CD4-positive, alpha-beta T cell (primary cell): ENCODE data around the gene SHANK3. TPM values are rescaled to one million over a fixed set of nuclear protein-coding genes. Genes with fewer than 3 reads are reported as not detected.

Experiments
- ATAC-seq: fragments of 200-7000 bp; cut with Tn5 transposase; one replicate; pipeline ENCODE4 v1.10.0; 2022; ENCODE audit warnings: mild to moderate bottlenecking; ENCODE audit not compliant: poor library complexity
- CTCF ChIA-PET: fragments of 350-600 bp; sonication (Branson Sonifier 250); formaldehyde crosslinking; loops from one replicate; lab custom pipeline; 2021; ENCODE audit warnings: antibody characterized with exemption, inconsistent platforms; lab: Charles Lee
- POLR2A ChIA-PET: fragments of 350-600 bp; sonication (Branson Sonifier 250); formaldehyde crosslinking; loops from one replicate; lab custom pipeline; 2021; ENCODE audit warnings: antibody characterized with exemption, inconsistent platforms; lab: Charles Lee
- DNase-seq, 14 experiments: peaks; one replicate each; pipeline ENCODE4 v3.0.0-alpha.2; 2013 to 2020; ENCODE audit warnings: mixed read lengths in 2 of 14
- H3K27ac ChIP-seq, 2 donors: one replicate each; pipeline versions ENCODE4 v1.5.1 to v1.7.0; 2013; ENCODE audit warnings: low read length in 2 of 2, low read depth in 1 of 2, mild to moderate bottlenecking in 1 of 2
- H3K27me3 ChIP-seq, 2 experiments: 1 replicate in 1 of 2; 2 replicates in 1 of 2; pipeline versions ENCODE4 v1.6.1 to v1.7.0; 2013; ENCODE audit warnings: low read length in 2 of 2, control low read depth in 1 of 2, mild to moderate bottlenecking in 1 of 2, moderate library complexity in 1 of 2; ENCODE audit not compliant: insufficient read depth in 2 of 2, control insufficient read depth in 1 of 2
- H3K36me3 ChIP-seq: one replicate; pipeline ENCODE4 v1.6.1; 2013; ENCODE audit warnings: low read length, control low read depth; ENCODE audit not compliant: insufficient read depth
- H3K4me1 ChIP-seq: one replicate; pipeline ENCODE4 v1.6.1; 2013; ENCODE audit warnings: low read length, control low read depth; ENCODE audit not compliant: insufficient read depth
- H3K4me3 ChIP-seq: one replicate; pipeline ENCODE4 v1.5.1; 2013; ENCODE audit warnings: mild to moderate bottlenecking, low read length, moderate library complexity
- H3K9me3 ChIP-seq, 2 experiments: 1 replicate in 1 of 2; 2 replicates in 1 of 2; pipeline versions ENCODE4 v1.6.1 to v1.7.0; 2013; ENCODE audit warnings: low read length in 2 of 2, mild to moderate bottlenecking in 2 of 2, control low read depth in 1 of 2, moderate library complexity in 1 of 2; ENCODE audit not compliant: control insufficient read depth in 1 of 2, insufficient read depth in 1 of 2
- H3K27ac Mint-ChIP-seq: one replicate; pipeline ENCODE4 v1.8.0; 2020; ENCODE audit warnings: mixed read lengths
- H3K27me3 Mint-ChIP-seq: one replicate; pipeline ENCODE4 v1.8.0; 2021; ENCODE audit warnings: mixed read lengths
- H3K36me3 Mint-ChIP-seq: one replicate; pipeline ENCODE4 v1.8.0; 2021; ENCODE audit warnings: low read depth, mixed read lengths
- H3K4me1 Mint-ChIP-seq: one replicate; pipeline ENCODE4 v1.8.0; 2021; ENCODE audit warnings: low read depth, mixed read lengths
- H3K4me3 Mint-ChIP-seq: one replicate; pipeline ENCODE4 v1.8.0; 2020; ENCODE audit warnings: mild to moderate bottlenecking, mixed read lengths
- H3K9me3 Mint-ChIP-seq: one replicate; pipeline ENCODE4 v1.8.0; 2020; ENCODE audit warnings: mixed read lengths
- CTCF ChIP-seq: fragments of 200-600 bp; IDR thresholded peaks from one replicate; pipeline ENCODE4 v1.8.0; 2022; ENCODE audit warnings: antibody characterized with exemption, mild to moderate bottlenecking
- intact Hi-C, 2 experiments: fragments of 100-400 bp; cut with DNase I in 1 of 2; cut with micrococcal nuclease in 1 of 2; formaldehyde crosslinking; loops; one replicate each; pipeline versions ENCODE4 v1.15.1 to v1.9.0; 2023 to 2025; cut with DNase I, micrococcal nuclease
- total RNA-seq, 174 experiments: library from RNA in 2 of 174; stranded (reverse) in 2 of 174; gene quantifications; one replicate each; pipeline ENCODE4 v1.2.3 and lab custom pipeline; 2021 to 2026

SHANK3 gene
- total RNA-seq, 2 experiments from 2014 or later = not detected

GRCh38 chr22:50684986-50685385 lies 12.4 kb downstream of the SHANK3 start:
- no peak overlapping the region for H3K27ac ChIP-seq
- H3K27me3 Mint-ChIP-seq = no peaks in the 10 kb centered on the region
- no peaks in the 10 kb centered on the region for H3K4me1 ChIP-seq
- peaks cover 0 to 7% of the 10 kb centered on the region in 2 experiments for H3K27me3 ChIP-seq
- H3K9me3 Mint-ChIP-seq = no peaks in the 10 kb centered on the region
- no peak overlapping the region for H3K4me3 Mint-ChIP-seq
- H3K27ac Mint-ChIP-seq = no peak overlapping the region
- no peaks in the 10 kb centered on the region for H3K36me3 Mint-ChIP-seq
- H3K4me3 ChIP-seq = no peak overlapping the region
- POLR2A ChIA-PET = no interaction called here
- CTCF ChIA-PET = no interaction called here
- DNase-seq = peak in 1 of 14 experiments; percentile 2
- intact Hi-C loops = no loop called here
- no peaks in the 10 kb centered on the region for H3K36me3 ChIP-seq
- no peaks in the 10 kb centered on the region for H3K9me3 ChIP-seq
- no peak for ATAC-seq
- no peak for TF ChIP-seq CTCF
- H3K4me1 Mint-ChIP-seq = no peaks in the 10 kb centered on the region

GRCh38 chr22:50686794-50687193 lies 14.2 kb downstream of the SHANK3 start:
- Histone ChIP-seq H3K4me1 (no peaks in the 10 kb centered on the region), H3K27me3 (peaks cover 0 to 7% of the 10 kb centered on the region in 2 experiments), H3K27ac (no peak overlapping the region), H3K9me3 (no peaks in the 10 kb centered on the region), H3K36me3 (no peaks in the 10 kb centered on the region), H3K4me3 (no peak overlapping the region)
- intact Hi-C loops = no loop called here
- Mint-ChIP-seq H3K36me3 (no peaks in the 10 kb centered on the region), H3K27ac (no peak overlapping the region), H3K4me1 (no peaks in the 10 kb centered on the region), H3K4me3 (no peak overlapping the region), H3K27me3 (peaks cover 5% of the 10 kb centered on the region), H3K9me3 (peaks cover 2% of the 10 kb centered on the region)
- DNase-seq (peak in 1 of 14 experiments; percentile 7), ATAC-seq (no peak)
- ChIA-PET CTCF (no interaction called here), POLR2A (no interaction called here)
- TF ChIP-seq CTCF = no peak

DNA sequence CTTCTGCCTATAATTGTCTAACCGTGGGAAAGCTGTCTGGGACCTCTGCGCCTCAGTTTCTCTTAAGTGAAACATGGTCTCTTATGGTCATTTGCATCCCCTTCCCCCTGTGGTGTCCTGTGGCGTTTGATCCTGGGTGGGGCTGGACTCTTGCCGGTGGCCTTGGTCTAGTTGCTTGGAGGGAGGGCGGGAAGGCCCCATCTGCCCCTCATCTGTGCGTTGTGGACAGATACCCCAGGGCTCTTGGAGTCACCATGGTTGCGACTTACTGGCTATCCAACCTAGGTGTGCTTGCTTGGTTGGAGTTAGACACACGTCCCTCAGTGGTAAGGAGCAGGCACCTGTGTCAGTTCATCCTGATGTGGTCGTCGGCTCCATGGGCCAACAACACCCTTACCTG lies 15.2 kb downstream of the SHANK3 start:
- CTCF ChIA-PET = no interaction called here
- Histone ChIP-seq H3K36me3 (no peaks in the 10 kb centered on the region), H3K27ac (no peak overlapping the region), H3K27me3 (peaks cover 0 to 7% of the 10 kb centered on the region in 2 experiments), H3K4me3 (no peak overlapping the region), H3K4me1 (no peaks in the 10 kb centered on the region), H3K9me3 (peaks cover 0 to 8% of the 10 kb centered on the region in 2 experiments)
- POLR2A ChIA-PET = no interaction called here
- ATAC-seq (no peak), DNase-seq (peak in 2 of 14 experiments; percentile 4 to 11)
- no peak overlapping the region for H3K27ac Mint-ChIP-seq
- no peak overlapping the region for H3K4me3 Mint-ChIP-seq
- no peak for TF ChIP-seq CTCF
- peaks cover 6% of the 10 kb centered on the region for H3K9me3 Mint-ChIP-seq
- H3K27me3 Mint-ChIP-seq = peaks cover 7% of the 10 kb centered on the region
- H3K4me1 Mint-ChIP-seq = no peaks in the 10 kb centered on the region
- intact Hi-C loops = no loop called here
- no peaks in the 10 kb centered on the region for H3K36me3 Mint-ChIP-seq
